Stomach (tissue), 9 donors: ENCODE results near the gene KIF6. TPM values are rescaled to one million over a fixed set of nuclear protein-coding genes. Genes with fewer than 3 reads are reported as not detected.

Experiments used
- DNase-seq, 2 donors: peaks; one replicate each; pipeline versions ENCODE4 v3.0.0 to v3.0.0-alpha.2; 2013 to 2019
- H3K27ac ChIP-seq, 5 donors: fragments of 200-600 bp in 4 of 5; sonication (generic) in 4 of 5; one replicate each; pipeline ENCODE4 v1.5.1; 2013 to 2019; ENCODE audit warnings: mild to moderate bottlenecking in 1 of 5, moderate library complexity in 1 of 5
- H3K27me3 ChIP-seq, 3 donors: fragments of 200-600 bp; sonication (generic); one replicate each; pipeline ENCODE4 v1.5.1; 2017 to 2019; ENCODE audit warnings: mixed run types in 1 of 3
- H3K36me3 ChIP-seq, 4 donors: fragments of 200-600 bp; sonication (generic); 1 replicate in 3 of 4; 2 replicates in 1 of 4; pipeline ENCODE4 v1.5.1; 2016 to 2019
- H3K4me1 ChIP-seq, 4 donors: fragments of 200-600 bp; sonication (generic); one replicate each; pipeline ENCODE4 v1.5.1; 2016 to 2019
- H3K4me3 ChIP-seq, 4 donors: fragments of 200-600 bp; sonication (generic) in 3 of 4; one replicate each; pipeline ENCODE4 v1.5.1; 2016 to 2019; ENCODE audit warnings: mild to moderate bottlenecking in 1 of 4
- H3K9me3 ChIP-seq, 4 donors: fragments of 200-600 bp; sonication (generic); one replicate each; pipeline ENCODE4 v1.5.1; 2016 to 2019
- EP300 ChIP-seq: sonication (generic); formaldehyde crosslinking; IDR thresholded peaks from one replicate; pipeline ENCODE4 v1.6.1; 2017; ENCODE audit warnings: antibody characterized with exemption
- POLR2A ChIP-seq, 4 donors: fragments of 450-650 bp; IDR thresholded peaks; one replicate each; pipeline ENCODE4 v1.6.1; 2016; ENCODE audit warnings: antibody characterized with exemption in 4 of 4, control low read depth in 2 of 4, mild to moderate bottlenecking in 1 of 4, moderate library complexity in 1 of 4
- POLR2AphosphoS5 ChIP-seq, 3 donors: sonication (generic); formaldehyde crosslinking; IDR thresholded peaks; one replicate each; pipeline ENCODE4 v1.6.1; 2016; ENCODE audit warnings: antibody characterized with exemption in 3 of 3
- WGBS, 5 donors: extraction: QIAGEN DNeasy Blood & Tissue Kit in 3 of 5; methylation state at CpG; one replicate each; pipeline versions ENCODE4 v1.1.5 to v1.1.7; 2013 to 2018; 5-methylcytosine and 5-hydroxymethylcytosine counted together
- intact Hi-C: fragments of 100-400 bp; cut with DNase I; formaldehyde crosslinking; loops from one replicate; pipeline ENCODE4 v1.15.1; 2023; ENCODE audit warnings: low total_unique reads
- polyA plus RNA-seq, 3 donors: library from polyadenylated mRNA; stranded (reverse); fragments of 200-250 nt; gene quantifications; one replicate each; pipeline ENCODE4 v1.2.3, GENCODE V29; 2013
- total RNA-seq, 5 donors: library from RNA; depleted of rRNA; stranded (reverse); fragments of >200 nt; gene quantifications; one replicate each; pipeline versions ENCODE4 v1.1.0 to v1.2.3, GENCODE V29; 2014 to 2016
- TF ChIP-seq, protein P1 (sequence below), 7 experiments: fragments of 450-650 bp in 4 of 7; fragments of 200-600 bp in 3 of 7; sonication (generic) in 3 of 7; IDR thresholded peaks; one replicate each; pipeline ENCODE4 v1.5.1; 2016 to 2019; ENCODE audit warnings: antibody characterized with exemption in 7 of 7, control low read depth in 2 of 7, mild to moderate bottlenecking in 1 of 7
- donor health status: healthy with polysubstance abuse.
- donor health status: Bipolar disorder and iron deficiency.
- donor health status: healthy.

KIF6 gene
- total and polyA plus RNA-seq, 8 donors = 0.25 to 9.8 (median 0.37) TPM; not detected in 3

DNA sequence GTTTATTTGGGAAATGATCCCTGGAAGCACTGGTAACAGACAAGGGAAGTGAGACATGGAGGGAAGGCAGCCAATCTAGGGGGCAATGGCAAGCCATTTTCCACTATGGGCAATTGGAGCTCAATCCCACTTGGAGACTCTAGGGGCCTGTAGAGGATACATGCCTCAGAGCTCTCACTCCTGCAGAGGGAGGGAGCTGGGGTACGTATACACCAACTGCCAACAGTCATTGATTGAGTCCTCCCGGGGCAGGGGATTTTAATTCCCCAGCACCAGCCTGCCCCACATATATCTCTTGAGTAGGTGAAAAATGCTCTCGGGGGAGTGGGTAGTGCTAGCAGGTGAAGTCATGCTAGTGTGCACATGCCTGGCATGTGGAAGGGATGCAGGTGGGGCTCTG, 323.8 kb downstream of the KIF6 start:
- H3K4me3 ChIP-seq = no peak overlapping the region
- no peaks in the 10 kb centered on the region for H3K27me3 ChIP-seq
- H3K36me3 ChIP-seq = no peaks in the 10 kb centered on the region
- TF ChIP-seq POLR2A (IDR thresholded peaks at IDR 0.05) (no peak), POLR2AphosphoS5 (IDR thresholded peaks at IDR 0.05) (no peak), EP300 (no peak)
- TF ChIP-seq, protein P1, sequence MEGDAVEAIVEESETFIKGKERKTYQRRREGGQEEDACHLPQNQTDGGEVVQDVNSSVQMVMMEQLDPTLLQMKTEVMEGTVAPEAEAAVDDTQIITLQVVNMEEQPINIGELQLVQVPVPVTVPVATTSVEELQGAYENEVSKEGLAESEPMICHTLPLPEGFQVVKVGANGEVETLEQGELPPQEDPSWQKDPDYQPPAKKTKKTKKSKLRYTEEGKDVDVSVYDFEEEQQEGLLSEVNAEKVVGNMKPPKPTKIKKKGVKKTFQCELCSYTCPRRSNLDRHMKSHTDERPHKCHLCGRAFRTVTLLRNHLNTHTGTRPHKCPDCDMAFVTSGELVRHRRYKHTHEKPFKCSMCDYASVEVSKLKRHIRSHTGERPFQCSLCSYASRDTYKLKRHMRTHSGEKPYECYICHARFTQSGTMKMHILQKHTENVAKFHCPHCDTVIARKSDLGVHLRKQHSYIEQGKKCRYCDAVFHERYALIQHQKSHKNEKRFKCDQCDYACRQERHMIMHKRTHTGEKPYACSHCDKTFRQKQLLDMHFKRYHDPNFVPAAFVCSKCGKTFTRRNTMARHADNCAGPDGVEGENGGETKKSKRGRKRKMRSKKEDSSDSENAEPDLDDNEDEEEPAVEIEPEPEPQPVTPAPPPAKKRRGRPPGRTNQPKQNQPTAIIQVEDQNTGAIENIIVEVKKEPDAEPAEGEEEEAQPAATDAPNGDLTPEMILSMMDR (IDR thresholded peaks at IDR 0.05) = no peak
- DNase-seq = no peak
- no peaks in the 10 kb centered on the region for H3K9me3 ChIP-seq
- WGBS, 5 donors = 94 to 99% (median 97%) methylated on average over 3 of the region's 3 CpGs
- no peak overlapping the region for H3K27ac ChIP-seq
- H3K4me1 ChIP-seq = no peaks in the 10 kb centered on the region
- intact Hi-C loops = no loop called here

DNA sequence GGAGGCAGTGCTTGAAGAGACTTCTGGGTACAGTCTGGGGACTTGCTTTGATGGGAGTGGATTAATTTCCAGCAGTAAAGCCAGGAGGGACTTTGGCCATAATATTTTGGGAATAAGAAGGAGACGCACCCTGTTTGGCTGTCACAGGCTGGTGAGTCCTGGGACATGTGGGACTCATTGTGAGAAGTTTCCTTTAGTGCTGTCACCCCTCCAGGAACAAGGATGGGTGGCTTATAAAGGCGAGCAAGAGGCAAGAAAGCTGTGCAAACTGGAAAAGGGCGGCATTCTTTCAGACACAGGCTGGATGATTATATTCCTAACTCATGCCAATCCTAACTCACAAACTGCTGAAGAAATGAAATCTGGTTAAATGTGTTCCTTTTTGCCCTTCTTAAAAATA, 325.2 kb downstream of the KIF6 start:
- intact Hi-C loops = no loop called here
- 88 to 98% (median 91%) methylated on average over 3 of the region's 3 CpGs for WGBS, 5 donors

DNA sequence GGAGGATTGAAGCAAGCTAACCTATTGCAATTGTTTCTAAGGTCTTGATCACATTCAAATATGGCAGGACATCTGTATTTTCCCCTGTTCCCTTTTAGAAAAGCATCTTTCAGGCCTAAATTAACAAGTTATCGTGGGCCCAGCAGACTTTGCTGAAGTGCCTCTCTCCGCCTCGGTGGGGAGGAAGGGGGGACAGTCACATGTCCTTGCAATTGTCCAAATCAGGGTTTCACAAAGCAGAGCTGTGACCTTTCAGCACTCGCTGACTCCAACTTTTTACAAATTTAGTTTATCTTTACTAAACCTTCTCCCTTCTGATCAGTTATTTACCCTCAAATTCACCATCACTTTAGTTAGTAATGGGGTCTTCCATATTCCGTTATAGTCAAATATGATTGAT, 328.4 kb downstream of the KIF6 start:
- intact Hi-C loops = no loop called here
- Histone ChIP-seq H3K27ac (no peak overlapping the region), H3K4me1 (no peaks in the 10 kb centered on the region), H3K4me3 (no peak overlapping the region), H3K27me3 (no peaks in the 10 kb centered on the region), H3K9me3 (no peaks in the 10 kb centered on the region), H3K36me3 (no peaks in the 10 kb centered on the region)
- TF ChIP-seq, protein P1 (IDR thresholded peaks at IDR 0.05) = no peak
- no peak for DNase-seq
- WGBS, 5 donors = 78 to 96% (median 87%) methylated on average over 5 of the region's 5 CpGs

More for the DNA sequence above, 325.2 kb downstream of the KIF6 start:
- Histone ChIP-seq H3K9me3 (no peaks in the 10 kb centered on the region), H3K27me3 (no peaks in the 10 kb centered on the region), H3K36me3 (no peaks in the 10 kb centered on the region), H3K4me1 (no peaks in the 10 kb centered on the region), H3K27ac (no peak overlapping the region), H3K4me3 (no peak overlapping the region)
- no peak for TF ChIP-seq POLR2AphosphoS5 (IDR thresholded peaks at IDR 0.05)
- TF ChIP-seq POLR2A (IDR thresholded peaks at IDR 0.05) = no peak
- no peak for TF ChIP-seq EP300
- TF ChIP-seq, protein P1 (IDR thresholded peaks at IDR 0.05) = no peak
- DNase-seq = no peak

DNA sequence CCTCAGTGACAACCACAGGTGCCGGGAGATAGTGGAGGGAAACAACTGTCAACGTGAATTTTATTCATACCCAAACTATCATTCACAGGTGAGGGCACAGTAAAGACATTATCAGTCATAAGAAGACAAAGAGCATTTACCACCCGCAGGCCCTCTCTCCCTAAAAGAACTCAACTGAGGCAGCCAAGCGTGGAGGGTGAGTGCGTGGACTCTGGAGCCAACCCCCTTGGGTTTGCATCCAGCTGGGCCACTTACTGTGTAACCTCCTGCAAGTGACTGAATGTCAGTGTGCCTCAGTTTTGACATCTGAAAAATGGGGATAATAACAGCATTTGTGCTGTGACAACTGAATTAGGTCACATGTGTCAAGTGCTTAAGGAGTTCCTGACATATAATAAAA, 332.1 kb downstream of the KIF6 start:
- H3K27ac ChIP-seq = no peak overlapping the region
- intact Hi-C loops = no loop called here
- WGBS, 5 donors = 83 to 92% (median 86%) methylated on average over 5 of the region's 5 CpGs
- H3K9me3 ChIP-seq = no peaks in the 10 kb centered on the region
- no peak overlapping the region for H3K4me3 ChIP-seq
- H3K4me1 ChIP-seq = no peaks in the 10 kb centered on the region
- H3K36me3 ChIP-seq = no peaks in the 10 kb centered on the region
- no peak for DNase-seq
- no peak for TF ChIP-seq POLR2AphosphoS5 (IDR thresholded peaks at IDR 0.05)
- TF ChIP-seq, protein P1 (IDR thresholded peaks at IDR 0.05) = no peak
- no peak for TF ChIP-seq EP300
- no peak for TF ChIP-seq POLR2A (IDR thresholded peaks at IDR 0.05)
- no peaks in the 10 kb centered on the region for H3K27me3 ChIP-seq
